Endothelial cell of umbilical vein (primary cell): ENCODE results near the gene PIP4P1.

Source experiments
- EZH2 ChIP-seq: IDR thresholded peaks from 2 replicates; pipeline ENCODE4 v1.6.1; 2012; ENCODE audit warnings: borderline replicate concordance, low read depth, mild to moderate bottlenecking, moderate library complexity, low read length, inconsistent platforms; ENCODE audit not compliant: severe bottlenecking
- FOS ChIP-seq: IDR thresholded peaks from 2 replicates; pipeline ENCODE4 v1.6.1; 2011; ENCODE audit warnings: mild to moderate bottlenecking, low read length, moderate library complexity, borderline replicate concordance; ENCODE audit not compliant: insufficient read depth
- JUN ChIP-seq: IDR thresholded peaks from 2 replicates; pipeline ENCODE4 v1.6.1; 2011; ENCODE audit warnings: borderline replicate concordance, low read depth; ENCODE audit not compliant: insufficient read length, insufficient read depth
- MYC ChIP-seq: IDR thresholded peaks from one replicate; pipeline ENCODE4 v1.6.1; 2011; ENCODE audit warnings: mild to moderate bottlenecking, low read depth, low read length
- POLR2A ChIP-seq: IDR thresholded peaks from 2 replicates; pipeline ENCODE4 v1.6.1; 2012; ENCODE audit warnings: low read depth, mild to moderate bottlenecking, control low read depth, low read length
- POLR2AphosphoS5 ChIP-seq: IDR thresholded peaks from 2 replicates; pipeline ENCODE4 v1.6.1; 2012; ENCODE audit warnings: low read depth, mild to moderate bottlenecking, control low read depth, low read length, moderate library complexity; ENCODE audit not compliant: insufficient read depth
- TF ChIP-seq, protein P1 (sequence below), 2 donors: IDR thresholded peaks; 1 replicate in 1 of 2; 2 replicates in 1 of 2; pipeline ENCODE4 v1.5.1; 2011; ENCODE audit warnings: low read length in 2 of 2, mild to moderate bottlenecking in 2 of 2, moderate library complexity in 2 of 2, control low read depth in 1 of 2, inconsistent platforms in 1 of 2, low read depth in 1 of 2; ENCODE audit not compliant: insufficient read depth in 1 of 2; ENCODE audit errors: extremely low read depth in 1 of 2
- TF ChIP-seq, protein P2 (sequence below): IDR thresholded peaks from 2 replicates; pipeline ENCODE4 v1.6.1; 2011; ENCODE audit not compliant: insufficient read depth, insufficient read length

DNA sequence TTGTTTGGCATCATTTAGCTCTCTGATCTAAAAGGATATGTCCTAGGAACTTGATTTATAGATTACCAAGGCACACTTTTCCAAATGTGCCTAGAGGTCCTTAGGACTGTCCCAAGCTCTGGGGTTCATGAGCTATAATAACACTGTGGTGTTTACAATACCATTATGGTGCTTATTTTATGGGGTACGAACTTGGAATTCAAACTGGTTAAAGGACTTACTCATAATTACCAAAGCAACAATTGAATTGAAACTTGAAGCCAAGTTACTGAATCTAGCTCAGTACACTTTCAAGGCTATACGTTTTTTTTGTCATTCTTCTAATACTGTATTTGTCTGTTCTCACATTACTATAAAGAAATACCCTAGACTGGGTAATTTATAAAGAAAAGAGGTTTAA, 38.3 kb downstream of the PIP4P1 start:
- TF ChIP-seq, protein P1, sequence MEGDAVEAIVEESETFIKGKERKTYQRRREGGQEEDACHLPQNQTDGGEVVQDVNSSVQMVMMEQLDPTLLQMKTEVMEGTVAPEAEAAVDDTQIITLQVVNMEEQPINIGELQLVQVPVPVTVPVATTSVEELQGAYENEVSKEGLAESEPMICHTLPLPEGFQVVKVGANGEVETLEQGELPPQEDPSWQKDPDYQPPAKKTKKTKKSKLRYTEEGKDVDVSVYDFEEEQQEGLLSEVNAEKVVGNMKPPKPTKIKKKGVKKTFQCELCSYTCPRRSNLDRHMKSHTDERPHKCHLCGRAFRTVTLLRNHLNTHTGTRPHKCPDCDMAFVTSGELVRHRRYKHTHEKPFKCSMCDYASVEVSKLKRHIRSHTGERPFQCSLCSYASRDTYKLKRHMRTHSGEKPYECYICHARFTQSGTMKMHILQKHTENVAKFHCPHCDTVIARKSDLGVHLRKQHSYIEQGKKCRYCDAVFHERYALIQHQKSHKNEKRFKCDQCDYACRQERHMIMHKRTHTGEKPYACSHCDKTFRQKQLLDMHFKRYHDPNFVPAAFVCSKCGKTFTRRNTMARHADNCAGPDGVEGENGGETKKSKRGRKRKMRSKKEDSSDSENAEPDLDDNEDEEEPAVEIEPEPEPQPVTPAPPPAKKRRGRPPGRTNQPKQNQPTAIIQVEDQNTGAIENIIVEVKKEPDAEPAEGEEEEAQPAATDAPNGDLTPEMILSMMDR (IDR thresholded peaks at IDR 0.05; ENCODE audit: extremely low read depth in 1 of 2, insufficient read depth in 1 of 2, low read depth in 1 of 2, low read length in 2 of 2), result no peak
- no peak for TF ChIP-seq POLR2A
- no peak for TF ChIP-seq POLR2AphosphoS5
- no peak for TF ChIP-seq EZH2
- TF ChIP-seq, protein P2, sequence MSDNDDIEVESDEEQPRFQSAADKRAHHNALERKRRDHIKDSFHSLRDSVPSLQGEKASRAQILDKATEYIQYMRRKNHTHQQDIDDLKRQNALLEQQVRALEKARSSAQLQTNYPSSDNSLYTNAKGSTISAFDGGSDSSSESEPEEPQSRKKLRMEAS, result no peak
- TF ChIP-seq MYC, result no peak
- TF ChIP-seq FOS, result no peak
- TF ChIP-seq JUN, result no peak
